Neural progenitor cell (in vitro differentiated cells): ENCODE data around the gene GPRC6A. TPM values are rescaled to one million over a fixed set of nuclear protein-coding genes. Genes with fewer than 3 reads are reported as not detected.

Experiments
- DNase-seq: peaks from one replicate; pipeline ENCODE4 v3.0.0-alpha.2; 2016; ENCODE audit warnings: low spot score
- H2AFZ ChIP-seq: fragments of 200-600 bp; sonication (generic); replicated peaks from 2 replicates; pipeline ENCODE4 v1.6.1; 2016; ENCODE audit warnings: antibody characterized with exemption
- H3F3A ChIP-seq: fragments of 200-600 bp; sonication (generic); 2 replicates; pipeline ENCODE4 v1.6.1; 2016; ENCODE audit warnings: antibody characterized with exemption, low read depth
- H3K27ac ChIP-seq: fragments of 200-600 bp; sonication (generic); 2 replicates; pipeline ENCODE4 v1.5.1; 2016; ENCODE audit warnings: mild to moderate bottlenecking
- H3K27me3 ChIP-seq: fragments of 200-600 bp; sonication (generic); 2 replicates; pipeline ENCODE4 v1.6.1; 2016; ENCODE audit warnings: mild to moderate bottlenecking, moderate library complexity
- H3K36me3 ChIP-seq: fragments of 200-600 bp; sonication (generic); 2 replicates; pipeline ENCODE4 v1.5.1; 2016
- H3K4me1 ChIP-seq: fragments of 200-600 bp; sonication (generic); 2 replicates; pipeline ENCODE4 v1.6.1; 2016; ENCODE audit warnings: mixed run types
- H3K4me2 ChIP-seq: fragments of 200-600 bp; sonication (generic); 2 replicates; pipeline ENCODE4 v1.6.1; 2016
- H3K4me3 ChIP-seq: fragments of 200-600 bp; sonication (generic); 2 replicates; pipeline ENCODE4 v1.5.1; 2016
- H3K79me2 ChIP-seq: fragments of 200-600 bp; sonication (generic); 2 replicates; pipeline ENCODE4 v1.6.1; 2016; ENCODE audit warnings: low read depth
- H3K9ac ChIP-seq: fragments of 200-600 bp; sonication (generic); 2 replicates; pipeline ENCODE4 v1.6.1; 2016
- H3K9me3 ChIP-seq: fragments of 200-600 bp; sonication (generic); 2 replicates; pipeline ENCODE4 v1.5.1; 2016; ENCODE audit warnings: low read depth
- H4K20me1 ChIP-seq: fragments of 200-600 bp; sonication (generic); 2 replicates; pipeline ENCODE4 v1.6.1; 2016; ENCODE audit warnings: low read depth
- H3K27ac Mint-ChIP-seq: 3 replicates; pipeline ENCODE4 v1.8.0; 2021; ENCODE audit warnings: mixed read lengths
- H3K27me3 Mint-ChIP-seq: 2 replicates; pipeline ENCODE4 v1.8.0; 2022; ENCODE audit warnings: low read depth, mild to moderate bottlenecking, inconsistent platforms, moderate library complexity, mixed read lengths; ENCODE audit not compliant: insufficient read depth
- H3K36me3 Mint-ChIP-seq: 3 replicates; pipeline ENCODE4 v1.8.0; 2021; ENCODE audit warnings: mixed read lengths
- H3K4me1 Mint-ChIP-seq: 3 replicates; pipeline ENCODE4 v1.8.0; 2021; ENCODE audit warnings: mixed read lengths
- H3K4me3 Mint-ChIP-seq: 3 replicates; pipeline ENCODE4 v1.8.0; 2021; ENCODE audit warnings: mild to moderate bottlenecking, moderate library complexity, mixed read lengths
- H3K9me3 Mint-ChIP-seq: 3 replicates; pipeline ENCODE4 v1.8.0; 2020; ENCODE audit warnings: mixed read lengths
- EZH2 ChIP-seq: fragments of 200-600 bp; sonication (generic); IDR thresholded peaks from 2 replicates; pipeline ENCODE4 v1.6.1; 2017; ENCODE audit warnings: antibody characterized with exemption, mild to moderate bottlenecking, moderate library complexity
- EZH2phosphoT487 ChIP-seq: fragments of 200-600 bp; sonication (generic); IDR thresholded peaks from 2 replicates; pipeline ENCODE4 v1.6.1; 2017; ENCODE audit warnings: antibody characterized with exemption
- total RNA-seq: library from RNA; depleted of rRNA; stranded (reverse); fragments of >200 nt; gene quantifications from 2 replicates; pipeline ENCODE4 v1.2.3, GENCODE V29; 2015; ENCODE audit warnings: low replicate concordance
- TF ChIP-seq, protein P1 (sequence below): fragments of 200-600 bp; sonication (generic); IDR thresholded peaks from 2 replicates; pipeline ENCODE4 v1.5.1; 2017; ENCODE audit warnings: antibody characterized with exemption, mild to moderate bottlenecking

GPRC6A gene
- total RNA-seq, 1 donor from 2014 or later: not detected

DNA sequence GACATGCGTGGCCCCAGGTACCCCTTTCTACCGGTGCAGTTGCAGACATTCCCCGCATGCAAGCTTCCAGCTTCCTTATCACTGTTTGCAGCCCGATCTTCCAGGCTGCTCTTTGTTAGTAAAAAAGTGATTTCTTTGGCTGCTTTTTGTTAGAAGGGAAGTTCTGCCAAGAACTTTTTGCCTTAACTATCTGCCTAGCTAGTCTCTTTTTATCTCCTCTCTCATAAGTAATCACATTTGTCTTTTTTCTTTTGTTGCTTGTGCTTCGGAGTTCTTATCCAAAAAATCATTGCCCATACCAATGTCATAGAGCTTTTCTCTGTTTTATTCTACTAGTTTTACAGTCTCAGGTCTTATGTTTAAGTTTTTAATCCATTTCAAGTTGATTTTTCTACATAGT lies 83.7 kb downstream of the GPRC6A start:
- Histone ChIP-seq H4K20me1 (no peaks in the 10 kb centered on the region), H3K36me3 (no peaks in the 10 kb centered on the region), H3K27me3 (no peaks in the 10 kb centered on the region), H3K4me2 (no peak overlapping the region), H3K9me3 (no peaks in the 10 kb centered on the region), H2AFZ (no peak overlapping the region), H3K27ac (no peak overlapping the region), H3K9ac (no peak overlapping the region), H3K79me2 (no peaks in the 10 kb centered on the region), H3K4me3 (no peak overlapping the region), H3F3A (no peaks in the 10 kb centered on the region), H3K4me1 (no peaks in the 10 kb centered on the region)
- H3K27me3 Mint-ChIP-seq: no peaks in the 10 kb centered on the region
- no peaks in the 10 kb centered on the region for H3K4me1 Mint-ChIP-seq
- TF ChIP-seq EZH2 (no peak), EZH2phosphoT487 (no peak)
- TF ChIP-seq, protein P1, sequence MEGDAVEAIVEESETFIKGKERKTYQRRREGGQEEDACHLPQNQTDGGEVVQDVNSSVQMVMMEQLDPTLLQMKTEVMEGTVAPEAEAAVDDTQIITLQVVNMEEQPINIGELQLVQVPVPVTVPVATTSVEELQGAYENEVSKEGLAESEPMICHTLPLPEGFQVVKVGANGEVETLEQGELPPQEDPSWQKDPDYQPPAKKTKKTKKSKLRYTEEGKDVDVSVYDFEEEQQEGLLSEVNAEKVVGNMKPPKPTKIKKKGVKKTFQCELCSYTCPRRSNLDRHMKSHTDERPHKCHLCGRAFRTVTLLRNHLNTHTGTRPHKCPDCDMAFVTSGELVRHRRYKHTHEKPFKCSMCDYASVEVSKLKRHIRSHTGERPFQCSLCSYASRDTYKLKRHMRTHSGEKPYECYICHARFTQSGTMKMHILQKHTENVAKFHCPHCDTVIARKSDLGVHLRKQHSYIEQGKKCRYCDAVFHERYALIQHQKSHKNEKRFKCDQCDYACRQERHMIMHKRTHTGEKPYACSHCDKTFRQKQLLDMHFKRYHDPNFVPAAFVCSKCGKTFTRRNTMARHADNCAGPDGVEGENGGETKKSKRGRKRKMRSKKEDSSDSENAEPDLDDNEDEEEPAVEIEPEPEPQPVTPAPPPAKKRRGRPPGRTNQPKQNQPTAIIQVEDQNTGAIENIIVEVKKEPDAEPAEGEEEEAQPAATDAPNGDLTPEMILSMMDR: no peak
- no peak overlapping the region for H3K4me3 Mint-ChIP-seq
- no peak overlapping the region for H3K27ac Mint-ChIP-seq
- no peaks in the 10 kb centered on the region for H3K36me3 Mint-ChIP-seq
- no peaks in the 10 kb centered on the region for H3K9me3 Mint-ChIP-seq
- no peak for DNase-seq

Other genes starting within 250 kb of the GPRC6A start
- 0.59 and 0.69 TPM in 2 replicates for gene RSPH4A, start 212.6 kb downstream of the GPRC6A start, total RNA-seq
- 25.3 and 42.1 TPM in 2 replicates for gene ZUP1, start 160.3 kb downstream of the GPRC6A start, total RNA-seq
- 26.0 and 39.9 TPM in 2 replicates for gene KPNA5, start 147.9 kb downstream of the GPRC6A start, total RNA-seq
- 0.28 TPM in 1 of 2 replicates, not detected in the other for gene FAM162B, start 63.4 kb downstream of the GPRC6A start, total RNA-seq
- gene RFX6, start 48.2 kb upstream of the GPRC6A start, total RNA-seq: not detected in 2 replicates